Hepatocyte (in vitro differentiated cells): Measurements from ENCODE around the gene SP2. TPM values are rescaled to one million over a fixed set of nuclear protein-coding genes. Genes with fewer than 3 reads are reported as not detected.

ENCODE experiments used
- DNase-seq: peaks from one replicate; pipeline ENCODE4 v3.0.0-alpha.2; 2016; ENCODE audit warnings: low spot score
- H2AFZ ChIP-seq: fragments of 200-600 bp; sonication (generic); 2 replicates; pipeline ENCODE4 v1.6.0; 2016; ENCODE audit warnings: antibody characterized with exemption, mild to moderate bottlenecking
- H3K27ac ChIP-seq: fragments of 200-600 bp; sonication (generic); 2 replicates; pipeline ENCODE4 v1.5.1; 2016; ENCODE audit warnings: mild to moderate bottlenecking
- H3K27me3 ChIP-seq: fragments of 200-600 bp; sonication (generic); 2 replicates; pipeline ENCODE4 v1.6.1; 2016
- H3K36me3 ChIP-seq: fragments of 200-600 bp; sonication (generic); replicated peaks from 2 replicates; pipeline ENCODE4 v1.5.1; 2016; ENCODE audit warnings: low read depth; ENCODE audit not compliant: insufficient read depth
- H3K4me1 ChIP-seq: fragments of 200-600 bp; sonication (generic); 2 replicates; pipeline ENCODE4 v1.5.1; 2016; ENCODE audit warnings: mild to moderate bottlenecking, moderate library complexity; ENCODE audit not compliant: insufficient read depth
- H3K4me2 ChIP-seq: fragments of 200-600 bp; sonication (generic); 2 replicates; pipeline ENCODE4 v1.6.0; 2016
- H3K4me3 ChIP-seq: fragments of 200-600 bp; sonication (generic); 2 replicates; pipeline ENCODE4 v1.5.1; 2016; ENCODE audit warnings: mild to moderate bottlenecking
- H3K79me2 ChIP-seq: fragments of 200-600 bp; sonication (generic); 2 replicates; pipeline ENCODE4 v1.6.0; 2017; ENCODE audit warnings: mild to moderate bottlenecking
- H3K9me2 ChIP-seq: fragments of 200-600 bp; sonication (generic); replicated peaks from 2 replicates; pipeline ENCODE4 v1.6.0; 2017; ENCODE audit warnings: mild to moderate bottlenecking; ENCODE audit not compliant: insufficient read depth
- H3K9me3 ChIP-seq: fragments of 200-600 bp; sonication (generic); 2 replicates; pipeline ENCODE4 v1.5.1; 2016; ENCODE audit warnings: low read depth, mild to moderate bottlenecking
- H4K20me1 ChIP-seq: fragments of 200-600 bp; sonication (generic); 2 replicates; pipeline ENCODE4 v1.6.0; 2016; ENCODE audit warnings: mild to moderate bottlenecking; ENCODE audit not compliant: insufficient read depth, poor library complexity, severe bottlenecking
- CTCF ChIP-seq: fragments of 200-600 bp; sonication (generic); IDR thresholded peaks from 2 replicates; pipeline ENCODE4 v1.5.1; 2016; ENCODE audit warnings: antibody characterized with exemption, mild to moderate bottlenecking; ENCODE audit not compliant: poor library complexity
- EZH2 ChIP-seq: fragments of 200-600 bp; sonication (generic); IDR thresholded peaks from 2 replicates; pipeline ENCODE4 v1.6.1; 2016; ENCODE audit warnings: antibody characterized with exemption, mild to moderate bottlenecking, borderline replicate concordance
- EZH2phosphoT487 ChIP-seq: fragments of 200-600 bp; sonication (generic); IDR thresholded peaks from one replicate; pipeline ENCODE4 v1.6.1; 2018; ENCODE audit warnings: antibody characterized with exemption, mild to moderate bottlenecking, low read depth, moderate library complexity; ENCODE audit not compliant: unreplicated experiment, severe bottlenecking
- WGBS: methylation state at CpG from one replicate; pipeline ENCODE4 v1.1.6; 2016; ENCODE audit warnings: low lambda C conversion rate; ENCODE audit errors: missing lambda C conversion rate; 5-methylcytosine and 5-hydroxymethylcytosine counted together
- polyA plus RNA-seq: library from polyadenylated mRNA; unstranded; fragments of >200 nt; fragmentation: Nextera tagmentation; extraction: Ambion mirVana; gene quantifications from 2 replicates; pipeline ENCODE4 v1.2.1, GENCODE V29; 2016
- total RNA-seq: library from RNA; depleted of rRNA; stranded (reverse); fragments of >200 nt; gene quantifications from 2 replicates; pipeline ENCODE4 v1.2.3, GENCODE V29; 2014

Gene SP2
- total and polyA plus RNA-seq, 2 experiments from 2014 or later: 1.5 to 10.6 TPM

GRCh38 chr17:47959825-47960655 is 64.0 kb downstream of the SP2 start:
- Histone ChIP-seq H3K36me3 (no peaks in the 10 kb centered on the region), H3K27me3 (no peaks in the 10 kb centered on the region), H3K9me2 (no peaks in the 10 kb centered on the region), H3K79me2 (peaks cover 24% of the 10 kb centered on the region), H3K4me1 (peaks cover 52% of the 10 kb centered on the region), H4K20me1 (peaks cover 2% of the 10 kb centered on the region), H3K27ac (peak overlapping the region; percentile 95), H2AFZ (no peak overlapping the region), H3K4me3 (no peak overlapping the region), H3K4me2 (peak overlapping the region; percentile 83), H3K9me3 (no peaks in the 10 kb centered on the region)
- TF ChIP-seq EZH2phosphoT487 (no peak), EZH2 (no peak), CTCF (no peak)
- peak; percentile 65 for DNase-seq
- WGBS: 42% methylated on average over 8 of the region's 8 CpGs

- no peaks in the 10 kb centered on the region for H3K9me2 ChIP-seq
- H3K27me3 ChIP-seq: no peaks in the 10 kb centered on the region
- no peak for TF ChIP-seq CTCF
- TF ChIP-seq EZH2phosphoT487: no peak
- no peak for TF ChIP-seq EZH2
- H3K9me3 ChIP-seq: no peaks in the 10 kb centered on the region
- H3K4me2 ChIP-seq: no peak overlapping the region
- H3K4me1 ChIP-seq: peaks cover 56% of the 10 kb centered on the region
- WGBS: 86% methylated on average over 6 of the region's 6 CpGs
- H3K79me2 ChIP-seq: peaks cover 10% of the 10 kb centered on the region
- peak overlapping the region; percentile 95 for H3K27ac ChIP-seq
- H2AFZ ChIP-seq: no peak overlapping the region
- no peaks in the 10 kb centered on the region for H4K20me1 ChIP-seq
- no peaks in the 10 kb centered on the region for H3K36me3 ChIP-seq
- no peak overlapping the region for H3K4me3 ChIP-seq
- no peak for DNase-seq
Measured at GRCh38 chr17:47961406-47961805, 65.4 kb downstream of the SP2 start.

- H4K20me1 ChIP-seq: no peaks in the 10 kb centered on the region
- H2AFZ ChIP-seq: no peak overlapping the region
- no peaks in the 10 kb centered on the region for H3K36me3 ChIP-seq
- H3K27ac ChIP-seq: no peak overlapping the region
- peaks cover 61% of the 10 kb centered on the region for H3K4me1 ChIP-seq
- H3K9me3 ChIP-seq: no peaks in the 10 kb centered on the region
- no peaks in the 10 kb centered on the region for H3K27me3 ChIP-seq
- DNase-seq: no peak
- H3K9me2 ChIP-seq: no peaks in the 10 kb centered on the region
- no peaks in the 10 kb centered on the region for H3K79me2 ChIP-seq
- 95% methylated on average over 3 of the region's 3 CpGs for WGBS
- no peak overlapping the region for H3K4me3 ChIP-seq
- no peak for TF ChIP-seq EZH2
- TF ChIP-seq EZH2phosphoT487: no peak
- TF ChIP-seq CTCF: no peak
- H3K4me2 ChIP-seq: no peak overlapping the region
Measured at GRCh38 chr17:47962901-47963300, 66.9 kb downstream of the SP2 start.
